H1 (cell line): Measurements from ENCODE around the gene MIPEP. TPM values are rescaled to one million over a fixed set of nuclear protein-coding genes. Genes with fewer than 3 reads are reported as not detected.
A peak's percentile ranks its signal among the peaks of the same experiment; 100 is the strongest.

ENCODE experiments used
- ASH2L ChIP-seq: fragments of 200-600, 300-600 bp; sonication (generic); IDR thresholded peaks from one replicate; pipeline ENCODE4 v1.7.1; 2017; ENCODE audit warnings: low read length
- BCL11A ChIP-seq, 2 experiments: IDR thresholded peaks; one replicate each; pipeline ENCODE4 v1.6.1; 2011; ENCODE audit warnings: low read depth in 2 of 2, low read length in 2 of 2, mild to moderate bottlenecking in 2 of 2
- EP300 ChIP-seq, 2 experiments: IDR thresholded peaks; 1 replicate in 1 of 2; 2 replicates in 1 of 2; pipeline ENCODE4 v1.6.1; 2011 to 2012; ENCODE audit warnings: low read depth in 2 of 2, low read length in 2 of 2, mild to moderate bottlenecking in 2 of 2, borderline replicate concordance in 1 of 2, inconsistent platforms in 1 of 2, moderate library complexity in 1 of 2
- GTF2F1 ChIP-seq: IDR thresholded peaks from 2 replicates; pipeline ENCODE4 v1.6.1; 2012; ENCODE audit warnings: low read depth, low read length, improper control_type of control experiment, borderline replicate concordance
- KDM1A ChIP-seq: fragments of 200-600, 300-600 bp; sonication (generic); IDR thresholded peaks from 2 replicates; pipeline ENCODE4 v1.7.1; 2016; ENCODE audit warnings: mild to moderate bottlenecking, low read length, borderline replicate concordance
- MAFK ChIP-seq: IDR thresholded peaks from 2 replicates; pipeline ENCODE4 v1.6.1; 2012; ENCODE audit warnings: low read depth, mild to moderate bottlenecking, improper control_type of control experiment, low read length
- NANOG ChIP-seq: IDR thresholded peaks from 2 replicates; pipeline ENCODE4 v1.6.1; 2011; ENCODE audit warnings: low read length, low read depth, mild to moderate bottlenecking, inconsistent platforms; ENCODE audit not compliant: insufficient read depth, poor library complexity, severe bottlenecking
- NRF1 ChIP-seq: IDR thresholded peaks from 2 replicates; pipeline ENCODE4 v1.6.1; 2011; ENCODE audit warnings: mild to moderate bottlenecking, low read depth, low read length, improper control_type of control experiment
- RAD21 ChIP-seq, 2 experiments: IDR thresholded peaks in 1 of 2; conservative IDR thresholded peaks in 1 of 2; 2 replicates each; pipeline ENCODE4 v1.6.1; 2011; ENCODE audit warnings: low read depth in 2 of 2, low read length in 2 of 2, improper control_type of control experiment in 1 of 2, inconsistent platforms in 1 of 2, mild to moderate bottlenecking in 1 of 2, moderate library complexity in 1 of 2
- SP2 ChIP-seq: IDR thresholded peaks from 2 replicates; pipeline ENCODE4 v1.6.1; 2012; ENCODE audit warnings: mild to moderate bottlenecking, low read length, inconsistent platforms
- TAF7 ChIP-seq: optimal IDR thresholded peaks from 2 replicates; pipeline ENCODE3; 2011; ENCODE audit warnings: low read depth, mild to moderate bottlenecking, inconsistent platforms, low read length, moderate library complexity, borderline replicate concordance
- YY1 ChIP-seq: IDR thresholded peaks from 2 replicates; pipeline ENCODE4 v1.6.1; 2011; ENCODE audit warnings: low read depth, mild to moderate bottlenecking, low read length
- polyA plus RNA-seq, 7 experiments: library from polyadenylated mRNA; depleted of rRNA in 3 of 7; stranded (reverse) in 5 of 7; unstranded in 2 of 7; fragments of >200 nt in 5 of 7; fragments of 200-250 nt in 2 of 7; gene quantifications; 1 replicate in 5 of 7; 2 replicates in 1 of 7; 4 replicates in 1 of 7; pipeline versions ENCODE4 v1.2.1 to v1.2.3, GENCODE V29; 2011 to 2013; ENCODE audit warnings: missing spikeins in 2 of 7, mixed read lengths in 2 of 7
- total RNA-seq: library from RNA; stranded (reverse); fragmentation: NEBNext Ultra II Directional; extraction: Animal tissue kit (Norgen Biotek cat#: 25700); gene quantifications from 2 replicates; pipeline ENCODE4 v1.2.1, GENCODE V29; 2021
- TF ChIP-seq, protein P1 (sequence below): IDR thresholded peaks from 2 replicates; pipeline ENCODE4 v1.6.1; 2012; ENCODE audit warnings: low read length, inconsistent platforms
- TF ChIP-seq, protein P2 (sequence below), 3 experiments: IDR thresholded peaks; 1 replicate in 2 of 3; 2 replicates in 1 of 3; pipeline versions ENCODE4 v1.5.1 to v1.6.1; 2011; ENCODE audit warnings: low read length in 3 of 3, mild to moderate bottlenecking in 3 of 3, inconsistent platforms in 2 of 3, low read depth in 1 of 3, moderate library complexity in 1 of 3; ENCODE audit not compliant: insufficient read depth in 1 of 3; ENCODE audit errors: control extremely low read depth in 1 of 3
- TF ChIP-seq, protein P3 (sequence below): IDR thresholded peaks from 2 replicates; pipeline ENCODE4 v1.6.1; 2012; ENCODE audit warnings: inconsistent platforms
- TF ChIP-seq, protein P4 (sequence below): IDR thresholded peaks from 2 replicates; pipeline ENCODE4 v1.6.1; 2012; ENCODE audit warnings: inconsistent platforms

The MIPEP gene
- total and polyA plus RNA-seq, 2 of the 8 experiments (the other 6 are each of a cell fraction or from before 2014, with no cell fraction given), result 24.0 to 24.2 TPM

DNA sequence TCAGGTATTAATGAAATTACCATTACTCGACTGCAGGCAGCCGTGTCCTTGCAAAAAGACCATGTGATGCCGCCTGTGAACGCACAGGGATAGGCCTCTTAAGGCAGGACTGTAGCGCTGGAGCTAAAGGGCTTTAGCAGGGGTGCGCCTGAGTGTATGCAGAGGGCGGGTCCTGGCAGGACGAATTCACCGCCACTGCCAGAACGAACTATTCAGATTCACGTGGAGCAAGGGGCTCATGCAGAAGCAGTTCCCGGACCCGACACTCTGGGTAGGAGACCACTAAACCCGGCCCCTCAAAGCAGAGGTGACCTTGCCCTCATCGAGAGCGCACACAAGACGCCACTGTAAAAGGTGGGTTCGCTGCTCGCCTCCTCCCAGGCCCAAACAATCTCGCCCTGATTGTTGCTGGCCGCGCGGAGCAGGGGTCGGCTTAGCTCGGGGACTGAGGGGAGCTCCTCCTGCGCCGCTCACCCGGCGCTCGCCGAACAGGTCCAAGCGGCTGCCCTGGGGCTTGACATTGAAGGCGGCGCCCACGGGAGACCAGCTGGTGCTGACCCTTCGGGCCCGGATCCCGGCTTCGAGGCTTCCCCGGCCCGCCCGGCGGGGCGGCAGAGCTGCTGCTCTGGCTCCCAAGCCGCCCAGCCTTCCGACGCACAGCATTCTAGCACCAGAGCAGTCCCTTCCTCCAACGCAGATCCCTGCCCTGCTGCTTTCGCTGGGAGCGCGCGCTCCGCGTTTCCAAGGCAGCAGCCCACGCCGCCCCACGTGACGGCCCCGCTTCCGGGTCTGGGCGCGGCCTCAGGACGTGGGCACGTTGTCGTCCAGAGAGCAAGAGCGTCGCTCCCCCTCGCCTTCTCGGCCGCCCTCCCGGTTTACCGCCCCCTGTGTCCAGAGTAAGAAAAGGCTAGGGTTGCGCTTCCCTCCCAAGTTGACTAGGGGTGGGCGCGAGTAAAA is at the start of gene MIPEP (continued):
- TF ChIP-seq ASH2L (peak; percentile 81), NANOG (no peak), EP300 (IDR thresholded peaks at IDR 0.05; ENCODE audit: borderline replicate concordance in 1 of 2, low read depth in 2 of 2, low read length in 2 of 2) (peak in 1 of 2 experiments; percentile 50; a peak in 1 of 3 replicates), RAD21 (IDR thresholded peaks at IDR 0.05 in 1 of 2, conservative IDR thresholded peaks at IDR 0.05 in 1 of 2; ENCODE audit: low read depth in 2 of 2, low read length in 2 of 2) (peak; percentile 11 to 15; a peak in 2 of 4 replicates), MAFK (no peak), TAF7 (peak; percentile 20), YY1 (0 out of 2 replicates have a peak, but pooled peaks have one; percentile 24), GTF2F1 (no peak), KDM1A (no peak), SP2 (peak; percentile 44; the same call in 1 of the 2 replicates), NRF1 (no peak), BCL11A (IDR thresholded peaks at IDR 0.05; ENCODE audit: low read depth in 2 of 2, low read length in 2 of 2) (no peak)
- TF ChIP-seq, protein P1, sequence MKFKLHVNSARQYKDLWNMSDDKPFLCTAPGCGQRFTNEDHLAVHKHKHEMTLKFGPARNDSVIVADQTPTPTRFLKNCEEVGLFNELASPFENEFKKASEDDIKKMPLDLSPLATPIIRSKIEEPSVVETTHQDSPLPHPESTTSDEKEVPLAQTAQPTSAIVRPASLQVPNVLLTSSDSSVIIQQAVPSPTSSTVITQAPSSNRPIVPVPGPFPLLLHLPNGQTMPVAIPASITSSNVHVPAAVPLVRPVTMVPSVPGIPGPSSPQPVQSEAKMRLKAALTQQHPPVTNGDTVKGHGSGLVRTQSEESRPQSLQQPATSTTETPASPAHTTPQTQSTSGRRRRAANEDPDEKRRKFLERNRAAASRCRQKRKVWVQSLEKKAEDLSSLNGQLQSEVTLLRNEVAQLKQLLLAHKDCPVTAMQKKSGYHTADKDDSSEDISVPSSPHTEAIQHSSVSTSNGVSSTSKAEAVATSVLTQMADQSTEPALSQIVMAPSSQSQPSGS, result no peak
- TF ChIP-seq, protein P2, sequence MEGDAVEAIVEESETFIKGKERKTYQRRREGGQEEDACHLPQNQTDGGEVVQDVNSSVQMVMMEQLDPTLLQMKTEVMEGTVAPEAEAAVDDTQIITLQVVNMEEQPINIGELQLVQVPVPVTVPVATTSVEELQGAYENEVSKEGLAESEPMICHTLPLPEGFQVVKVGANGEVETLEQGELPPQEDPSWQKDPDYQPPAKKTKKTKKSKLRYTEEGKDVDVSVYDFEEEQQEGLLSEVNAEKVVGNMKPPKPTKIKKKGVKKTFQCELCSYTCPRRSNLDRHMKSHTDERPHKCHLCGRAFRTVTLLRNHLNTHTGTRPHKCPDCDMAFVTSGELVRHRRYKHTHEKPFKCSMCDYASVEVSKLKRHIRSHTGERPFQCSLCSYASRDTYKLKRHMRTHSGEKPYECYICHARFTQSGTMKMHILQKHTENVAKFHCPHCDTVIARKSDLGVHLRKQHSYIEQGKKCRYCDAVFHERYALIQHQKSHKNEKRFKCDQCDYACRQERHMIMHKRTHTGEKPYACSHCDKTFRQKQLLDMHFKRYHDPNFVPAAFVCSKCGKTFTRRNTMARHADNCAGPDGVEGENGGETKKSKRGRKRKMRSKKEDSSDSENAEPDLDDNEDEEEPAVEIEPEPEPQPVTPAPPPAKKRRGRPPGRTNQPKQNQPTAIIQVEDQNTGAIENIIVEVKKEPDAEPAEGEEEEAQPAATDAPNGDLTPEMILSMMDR (IDR thresholded peaks at IDR 0.05; ENCODE audit: control extremely low read depth in 1 of 3, insufficient read depth in 1 of 3, low read depth in 1 of 3, low read length in 3 of 3), result peak; percentile 84 to 85 (median 84)
- TF ChIP-seq, protein P3, sequence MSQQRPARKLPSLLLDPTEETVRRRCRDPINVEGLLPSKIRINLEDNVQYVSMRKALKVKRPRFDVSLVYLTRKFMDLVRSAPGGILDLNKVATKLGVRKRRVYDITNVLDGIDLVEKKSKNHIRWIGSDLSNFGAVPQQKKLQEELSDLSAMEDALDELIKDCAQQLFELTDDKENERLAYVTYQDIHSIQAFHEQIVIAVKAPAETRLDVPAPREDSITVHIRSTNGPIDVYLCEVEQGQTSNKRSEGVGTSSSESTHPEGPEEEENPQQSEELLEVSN, result peak; percentile 50; the same call in 1 of the 2 replicates
- TF ChIP-seq, protein P4, sequence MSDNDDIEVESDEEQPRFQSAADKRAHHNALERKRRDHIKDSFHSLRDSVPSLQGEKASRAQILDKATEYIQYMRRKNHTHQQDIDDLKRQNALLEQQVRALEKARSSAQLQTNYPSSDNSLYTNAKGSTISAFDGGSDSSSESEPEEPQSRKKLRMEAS, result peak; percentile 92
